Neural progenitor cell (in vitro differentiated cells): Measurements from ENCODE around the gene MYH7B. TPM values are rescaled to one million over a fixed set of nuclear protein-coding genes. Genes with fewer than 3 reads are reported as not detected.

ENCODE experiments used
- DNase-seq: peaks from one replicate; pipeline ENCODE4 v3.0.0-alpha.2; 2016; ENCODE audit warnings: low spot score
- H2AFZ ChIP-seq: fragments of 200-600 bp; sonication (generic); replicated peaks from 2 replicates; pipeline ENCODE4 v1.6.1; 2016; ENCODE audit warnings: antibody characterized with exemption
- H3F3A ChIP-seq: fragments of 200-600 bp; sonication (generic); 2 replicates; pipeline ENCODE4 v1.6.1; 2016; ENCODE audit warnings: antibody characterized with exemption, low read depth
- H3K27ac ChIP-seq: fragments of 200-600 bp; sonication (generic); 2 replicates; pipeline ENCODE4 v1.5.1; 2016; ENCODE audit warnings: mild to moderate bottlenecking
- H3K27me3 ChIP-seq: fragments of 200-600 bp; sonication (generic); 2 replicates; pipeline ENCODE4 v1.6.1; 2016; ENCODE audit warnings: mild to moderate bottlenecking, moderate library complexity
- H3K36me3 ChIP-seq: fragments of 200-600 bp; sonication (generic); 2 replicates; pipeline ENCODE4 v1.5.1; 2016
- H3K4me1 ChIP-seq: fragments of 200-600 bp; sonication (generic); 2 replicates; pipeline ENCODE4 v1.6.1; 2016; ENCODE audit warnings: mixed run types
- H3K4me2 ChIP-seq: fragments of 200-600 bp; sonication (generic); 2 replicates; pipeline ENCODE4 v1.6.1; 2016
- H3K4me3 ChIP-seq: fragments of 200-600 bp; sonication (generic); 2 replicates; pipeline ENCODE4 v1.5.1; 2016
- H3K79me2 ChIP-seq: fragments of 200-600 bp; sonication (generic); 2 replicates; pipeline ENCODE4 v1.6.1; 2016; ENCODE audit warnings: low read depth
- H3K9ac ChIP-seq: fragments of 200-600 bp; sonication (generic); 2 replicates; pipeline ENCODE4 v1.6.1; 2016
- H3K9me3 ChIP-seq: fragments of 200-600 bp; sonication (generic); 2 replicates; pipeline ENCODE4 v1.5.1; 2016; ENCODE audit warnings: low read depth
- H4K20me1 ChIP-seq: fragments of 200-600 bp; sonication (generic); 2 replicates; pipeline ENCODE4 v1.6.1; 2016; ENCODE audit warnings: low read depth
- H3K27ac Mint-ChIP-seq: 3 replicates; pipeline ENCODE4 v1.8.0; 2021; ENCODE audit warnings: mixed read lengths
- H3K27me3 Mint-ChIP-seq: 2 replicates; pipeline ENCODE4 v1.8.0; 2022; ENCODE audit warnings: low read depth, mild to moderate bottlenecking, inconsistent platforms, moderate library complexity, mixed read lengths; ENCODE audit not compliant: insufficient read depth
- H3K36me3 Mint-ChIP-seq: 3 replicates; pipeline ENCODE4 v1.8.0; 2021; ENCODE audit warnings: mixed read lengths
- H3K4me1 Mint-ChIP-seq: 3 replicates; pipeline ENCODE4 v1.8.0; 2021; ENCODE audit warnings: mixed read lengths
- H3K4me3 Mint-ChIP-seq: 3 replicates; pipeline ENCODE4 v1.8.0; 2021; ENCODE audit warnings: mild to moderate bottlenecking, moderate library complexity, mixed read lengths
- H3K9me3 Mint-ChIP-seq: 3 replicates; pipeline ENCODE4 v1.8.0; 2020; ENCODE audit warnings: mixed read lengths
- CTCF ChIP-seq: fragments of 200-600 bp; sonication (generic); IDR thresholded peaks from 2 replicates; pipeline ENCODE4 v1.5.1; 2017; ENCODE audit warnings: antibody characterized with exemption, mild to moderate bottlenecking
- EZH2 ChIP-seq: fragments of 200-600 bp; sonication (generic); IDR thresholded peaks from 2 replicates; pipeline ENCODE4 v1.6.1; 2017; ENCODE audit warnings: antibody characterized with exemption, mild to moderate bottlenecking, moderate library complexity
- EZH2phosphoT487 ChIP-seq: fragments of 200-600 bp; sonication (generic); IDR thresholded peaks from 2 replicates; pipeline ENCODE4 v1.6.1; 2017; ENCODE audit warnings: antibody characterized with exemption
- total RNA-seq: library from RNA; depleted of rRNA; stranded (reverse); fragments of >200 nt; gene quantifications from 2 replicates; pipeline ENCODE4 v1.2.3, GENCODE V29; 2015; ENCODE audit warnings: low replicate concordance

MYH7B gene
- total RNA-seq, 1 donor from 2014 or later, result not detected

DNA sequence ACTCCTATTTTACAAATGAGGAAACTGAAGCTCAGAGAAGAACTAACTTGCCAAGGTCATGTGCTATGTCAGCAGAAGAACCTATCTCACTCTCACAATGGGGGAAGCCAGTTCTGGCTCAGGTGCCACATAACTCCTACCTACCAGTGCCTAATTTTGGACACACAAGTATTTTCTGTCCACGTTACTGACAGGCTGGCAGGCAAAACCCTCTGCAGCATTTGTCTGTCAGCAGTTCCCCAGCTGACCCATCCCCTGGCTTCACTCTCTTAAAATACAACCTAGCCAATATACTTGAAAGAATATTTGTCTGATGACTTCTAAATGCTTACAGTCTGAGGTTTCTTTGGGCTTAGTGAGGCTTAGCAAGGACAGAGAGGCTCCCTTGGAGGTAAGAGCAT lies 15.6 kb upstream of the MYH7B start:
- no peak overlapping the region for H3K27ac Mint-ChIP-seq
- H3K27me3 Mint-ChIP-seq, result peaks cover 4% of the 10 kb centered on the region
- Histone ChIP-seq H3K9me3 (no peaks in the 10 kb centered on the region), H3K9ac (no peak overlapping the region), H4K20me1 (no peaks in the 10 kb centered on the region), H3K27me3 (no peaks in the 10 kb centered on the region), H3K36me3 (peaks cover 3% of the 10 kb centered on the region), H3F3A (no peaks in the 10 kb centered on the region), H3K4me1 (no peaks in the 10 kb centered on the region), H2AFZ (no peak overlapping the region), H3K4me2 (no peak overlapping the region), H3K27ac (no peak overlapping the region), H3K79me2 (no peaks in the 10 kb centered on the region), H3K4me3 (no peak overlapping the region)
- TF ChIP-seq EZH2phosphoT487 (no peak), CTCF (no peak), EZH2 (no peak)
- no peaks in the 10 kb centered on the region for H3K9me3 Mint-ChIP-seq
- peaks cover 20% of the 10 kb centered on the region for H3K36me3 Mint-ChIP-seq
- no peaks in the 10 kb centered on the region for H3K4me1 Mint-ChIP-seq
- DNase-seq, result no peak
- no peak overlapping the region for H3K4me3 Mint-ChIP-seq

DNA sequence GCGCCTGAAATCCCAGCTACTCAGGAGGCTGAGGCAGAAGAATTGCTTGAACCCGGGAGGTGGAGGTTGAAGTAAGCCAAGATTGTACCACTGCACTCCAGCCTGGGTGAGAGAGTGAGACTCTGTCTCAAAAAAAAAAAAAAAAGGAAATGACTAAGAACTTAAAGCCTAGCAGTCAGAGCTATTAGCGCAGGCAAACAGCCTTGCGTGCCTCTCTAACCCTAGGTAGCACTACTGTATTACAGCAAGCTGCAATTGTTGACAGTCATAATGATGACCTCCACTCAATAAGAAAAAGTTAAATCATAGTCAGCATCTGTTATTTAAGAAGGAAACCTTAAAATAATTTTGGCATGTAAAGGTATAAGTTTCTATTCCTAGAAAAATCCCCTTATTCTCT lies 14.4 kb upstream of the MYH7B start:
- Mint-ChIP-seq H3K4me1 (no peaks in the 10 kb centered on the region), H3K27me3 (peaks cover 2% of the 10 kb centered on the region), H3K9me3 (no peaks in the 10 kb centered on the region), H3K36me3 (peaks cover 17% of the 10 kb centered on the region), H3K4me3 (no peak overlapping the region), H3K27ac (no peak overlapping the region)
- Histone ChIP-seq H3K4me3 (no peak overlapping the region), H3K27ac (no peak overlapping the region), H3K27me3 (no peaks in the 10 kb centered on the region), H3K4me2 (no peak overlapping the region), H3K36me3 (peaks cover 3% of the 10 kb centered on the region), H4K20me1 (no peaks in the 10 kb centered on the region), H3K9me3 (no peaks in the 10 kb centered on the region), H2AFZ (no peak overlapping the region), H3K79me2 (no peaks in the 10 kb centered on the region), H3K9ac (no peak overlapping the region), H3K4me1 (no peaks in the 10 kb centered on the region), H3F3A (no peaks in the 10 kb centered on the region)
- no peak for TF ChIP-seq EZH2
- no peak for DNase-seq

DNA sequence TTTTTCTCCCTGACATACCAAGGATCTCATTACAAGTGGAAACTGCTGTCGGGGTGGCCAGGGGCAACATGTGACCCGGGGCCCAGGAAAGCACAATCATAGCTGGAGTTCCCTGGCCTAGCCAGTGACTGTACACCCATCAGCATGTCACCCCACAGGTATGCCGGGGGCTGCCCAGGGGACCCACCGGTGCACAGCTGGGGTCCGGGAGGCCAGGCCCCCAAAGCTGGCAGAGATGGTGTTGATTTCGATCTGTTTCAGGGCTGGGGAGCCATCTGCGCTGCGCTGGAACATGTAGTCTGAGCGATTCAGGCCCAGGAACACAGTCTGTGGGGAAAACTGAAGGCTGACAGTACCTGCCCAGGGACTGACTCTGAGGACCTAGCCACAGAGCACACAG lies 13.4 kb upstream of the MYH7B start:
- no peak overlapping the region for H3K4me3 ChIP-seq
- H4K20me1 ChIP-seq, result no peaks in the 10 kb centered on the region
- H3K27ac ChIP-seq, result no peak overlapping the region
- no peaks in the 10 kb centered on the region for H3K79me2 ChIP-seq
- TF ChIP-seq CTCF (no peak), EZH2phosphoT487 (no peak), EZH2 (no peak)
- H3K4me2 ChIP-seq, result no peak overlapping the region
- H3K9ac ChIP-seq, result no peak overlapping the region
- Mint-ChIP-seq H3K9me3 (no peaks in the 10 kb centered on the region), H3K27me3 (peaks cover 2% of the 10 kb centered on the region), H3K4me3 (no peak overlapping the region), H3K36me3 (peaks cover 15% of the 10 kb centered on the region), H3K4me1 (no peaks in the 10 kb centered on the region), H3K27ac (no peak overlapping the region)
- no peaks in the 10 kb centered on the region for H3K4me1 ChIP-seq
- no peaks in the 10 kb centered on the region for H3K9me3 ChIP-seq
- peaks cover 3% of the 10 kb centered on the region for H3K36me3 ChIP-seq
- H3F3A ChIP-seq, result no peaks in the 10 kb centered on the region
- no peak overlapping the region for H2AFZ ChIP-seq
- H3K27me3 ChIP-seq, result no peaks in the 10 kb centered on the region
- DNase-seq, result no peak

DNA sequence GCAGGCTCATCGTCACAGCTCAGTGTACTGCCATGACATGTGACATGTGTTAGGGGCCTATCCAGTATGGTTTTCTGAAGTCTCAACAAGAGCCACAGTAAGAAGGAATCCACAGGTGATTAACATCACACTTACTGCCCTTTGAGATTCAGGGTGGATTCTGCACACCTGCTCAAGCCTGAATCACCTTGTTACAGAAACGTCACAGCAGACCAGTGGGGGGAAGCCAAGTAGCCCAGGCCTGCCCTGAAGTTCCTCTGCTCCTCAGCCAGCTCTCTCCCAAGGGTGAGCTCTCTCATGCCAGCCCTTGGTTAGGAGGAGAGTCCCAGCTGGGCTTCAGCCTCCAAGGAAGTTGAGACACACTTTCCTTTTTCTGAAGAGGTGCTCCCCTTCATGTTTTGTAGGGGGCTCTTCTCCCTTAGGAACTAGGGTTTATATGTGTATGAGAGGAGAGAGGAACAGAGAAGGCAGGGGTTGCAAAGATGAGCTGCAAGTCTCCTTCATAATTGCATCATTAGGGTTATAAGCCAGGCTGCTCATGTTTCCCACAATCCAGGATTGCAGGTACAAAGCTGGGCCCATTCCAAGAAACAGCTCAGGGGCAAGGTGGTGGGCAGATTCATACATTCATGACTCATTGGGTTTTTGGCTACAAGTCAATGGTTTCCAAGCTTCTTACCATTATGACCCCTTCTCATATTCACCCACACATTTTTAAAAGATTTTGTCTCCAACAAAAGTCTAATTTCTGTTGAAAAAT lies 11.7 kb upstream of the MYH7B start:
- no peak overlapping the region for H3K4me2 ChIP-seq
- no peak overlapping the region for H2AFZ ChIP-seq
- no peaks in the 10 kb centered on the region for H3K4me1 ChIP-seq
- Mint-ChIP-seq H3K4me3 (no peak overlapping the region), H3K27ac (no peak overlapping the region), H3K4me1 (no peaks in the 10 kb centered on the region), H3K27me3 (peaks cover 2% of the 10 kb centered on the region), H3K36me3 (peaks cover 15% of the 10 kb centered on the region), H3K9me3 (no peaks in the 10 kb centered on the region)
- H3K79me2 ChIP-seq, result no peaks in the 10 kb centered on the region
- H3K27me3 ChIP-seq, result no peaks in the 10 kb centered on the region
- TF ChIP-seq CTCF (no peak), EZH2phosphoT487 (no peak)
- no peak overlapping the region for H3K4me3 ChIP-seq
- H3K27ac ChIP-seq, result no peak overlapping the region
- no peaks in the 10 kb centered on the region for H3F3A ChIP-seq
- peaks cover 3% of the 10 kb centered on the region for H3K36me3 ChIP-seq
- H3K9me3 ChIP-seq, result no peaks in the 10 kb centered on the region
- no peak for DNase-seq
- H4K20me1 ChIP-seq, result no peaks in the 10 kb centered on the region
- no peak overlapping the region for H3K9ac ChIP-seq
